ENCODE results near the gene MDN1.

GRCh38 chr6:89817481-89817880 is 2.1 kb downstream of the MDN1 start:
- TF ChIP-seq CTCF (IDR thresholded peaks at IDR 0.05 in 4 of 5, conservative IDR thresholded peaks at IDR 0.05 in 1 of 5): no peak
- TF ChIP-seq POLR2A (IDR thresholded peaks at IDR 0.05): no peak

All from gastrocnemius medialis (tissue), 4 donors.